Prostate gland (tissue), 2 donors: ENCODE data around the gene RPS6KA1. TPM values are rescaled to one million over a fixed set of nuclear protein-coding genes. Genes with fewer than 3 reads are reported as not detected.

Experiments used
- DNase-seq: peaks from one replicate; pipeline ENCODE4 v3.0.0-alpha.2; 2019; ENCODE audit warnings: low spot score
- H3K27ac ChIP-seq, 2 donors: fragments of 200-600 bp; sonication (generic); 2 replicates each; pipeline ENCODE4 v1.5.1; 2017 to 2019
- H3K27me3 ChIP-seq: fragments of 200-600 bp; sonication (generic); replicated peaks from 2 replicates; pipeline ENCODE4 v1.5.1; 2019; ENCODE audit not compliant: insufficient read depth
- H3K36me3 ChIP-seq, 2 donors: fragments of 200-600 bp; sonication (generic); 1 replicate in 1 of 2; 2 replicates in 1 of 2; pipeline versions ENCODE4 v1.5.1 to v1.8.1; 2017 to 2019
- H3K4me1 ChIP-seq: fragments of 200-600 bp; sonication (generic); replicated peaks from 2 replicates; pipeline ENCODE4 v1.5.1; 2019
- H3K4me3 ChIP-seq, 2 donors: fragments of 200-600 bp; sonication (generic); 2 replicates each; pipeline ENCODE4 v1.5.1; 2017 to 2019
- H3K9me3 ChIP-seq: fragments of 200-600 bp; sonication (generic); 2 replicates; pipeline ENCODE4 v1.5.1; 2017
- POLR2A ChIP-seq: fragments of 450-650 bp; IDR thresholded peaks from one replicate; pipeline ENCODE4 v1.6.1; 2016; ENCODE audit warnings: antibody characterized with exemption, mild to moderate bottlenecking
- POLR2AphosphoS5 ChIP-seq: sonication (generic); formaldehyde crosslinking; IDR thresholded peaks from one replicate; pipeline ENCODE4 v1.6.1; 2017; ENCODE audit warnings: antibody characterized with exemption
- WGBS: methylation state at CpG from one replicate; pipeline ENCODE4 v1.1.5; 2018; 5-methylcytosine and 5-hydroxymethylcytosine counted together
- intact Hi-C: fragments of 100-400 bp; cut with DNase I; formaldehyde crosslinking; loops from one replicate; pipeline ENCODE4 v1.14.2; 2022
- total RNA-seq, 2 donors: library from RNA; depleted of rRNA; stranded (reverse); fragments of >200 nt; gene quantifications; one replicate each; pipeline ENCODE4 v1.1.0, GENCODE V29; 2016
- TF ChIP-seq, protein P1 (sequence below), 4 experiments: fragments of 200-600 bp in 2 of 4; fragments of 450-650 bp in 2 of 4; sonication (generic) in 2 of 4; IDR thresholded peaks; 1 replicate in 3 of 4; 2 replicates in 1 of 4; pipeline ENCODE4 v1.5.1; 2016 to 2019; ENCODE audit warnings: antibody characterized with exemption in 4 of 4, mild to moderate bottlenecking in 2 of 4, moderate library complexity in 2 of 4

RPS6KA1 gene
- total RNA-seq, 2 donors from 2014 or later, result 38.6 to 87.5 TPM

DNA sequence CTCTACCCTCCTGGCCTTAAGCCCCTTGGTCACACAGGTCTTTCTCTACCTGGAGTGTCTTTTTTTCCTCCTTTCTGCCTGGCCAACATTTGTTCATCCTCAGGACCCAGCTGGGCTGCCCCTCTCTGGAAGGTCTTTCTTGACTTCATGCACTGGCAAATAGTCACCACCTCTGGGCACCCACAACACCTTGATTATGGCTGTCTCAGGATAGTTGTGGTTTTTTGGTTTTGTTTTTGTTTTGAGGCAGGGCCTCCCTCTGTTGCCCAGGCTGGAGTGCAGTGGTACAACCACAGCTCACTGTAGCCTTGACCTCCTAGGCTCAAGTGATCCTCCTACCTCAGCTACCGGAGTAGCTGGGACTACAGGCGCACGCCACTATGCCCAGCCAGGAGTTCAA lies 10.8 kb downstream of the RPS6KA1 start:
- H3K36me3 ChIP-seq, result no peaks in the 10 kb centered on the region
- no peaks in the 10 kb centered on the region for H3K4me1 ChIP-seq
- H3K4me3 ChIP-seq, result no peak overlapping the region
- WGBS, result 96% methylated on average over 3 of the region's 3 CpGs
- H3K27me3 ChIP-seq, result no peaks in the 10 kb centered on the region
- H3K9me3 ChIP-seq, result no peaks in the 10 kb centered on the region
- no peak for DNase-seq
- H3K27ac ChIP-seq, result no peak overlapping the region
- TF ChIP-seq POLR2AphosphoS5 (no peak), POLR2A (no peak)
- TF ChIP-seq, protein P1, sequence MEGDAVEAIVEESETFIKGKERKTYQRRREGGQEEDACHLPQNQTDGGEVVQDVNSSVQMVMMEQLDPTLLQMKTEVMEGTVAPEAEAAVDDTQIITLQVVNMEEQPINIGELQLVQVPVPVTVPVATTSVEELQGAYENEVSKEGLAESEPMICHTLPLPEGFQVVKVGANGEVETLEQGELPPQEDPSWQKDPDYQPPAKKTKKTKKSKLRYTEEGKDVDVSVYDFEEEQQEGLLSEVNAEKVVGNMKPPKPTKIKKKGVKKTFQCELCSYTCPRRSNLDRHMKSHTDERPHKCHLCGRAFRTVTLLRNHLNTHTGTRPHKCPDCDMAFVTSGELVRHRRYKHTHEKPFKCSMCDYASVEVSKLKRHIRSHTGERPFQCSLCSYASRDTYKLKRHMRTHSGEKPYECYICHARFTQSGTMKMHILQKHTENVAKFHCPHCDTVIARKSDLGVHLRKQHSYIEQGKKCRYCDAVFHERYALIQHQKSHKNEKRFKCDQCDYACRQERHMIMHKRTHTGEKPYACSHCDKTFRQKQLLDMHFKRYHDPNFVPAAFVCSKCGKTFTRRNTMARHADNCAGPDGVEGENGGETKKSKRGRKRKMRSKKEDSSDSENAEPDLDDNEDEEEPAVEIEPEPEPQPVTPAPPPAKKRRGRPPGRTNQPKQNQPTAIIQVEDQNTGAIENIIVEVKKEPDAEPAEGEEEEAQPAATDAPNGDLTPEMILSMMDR (IDR thresholded peaks at IDR 0.05), result no peak
- intact Hi-C loops, result no loop called here

DNA sequence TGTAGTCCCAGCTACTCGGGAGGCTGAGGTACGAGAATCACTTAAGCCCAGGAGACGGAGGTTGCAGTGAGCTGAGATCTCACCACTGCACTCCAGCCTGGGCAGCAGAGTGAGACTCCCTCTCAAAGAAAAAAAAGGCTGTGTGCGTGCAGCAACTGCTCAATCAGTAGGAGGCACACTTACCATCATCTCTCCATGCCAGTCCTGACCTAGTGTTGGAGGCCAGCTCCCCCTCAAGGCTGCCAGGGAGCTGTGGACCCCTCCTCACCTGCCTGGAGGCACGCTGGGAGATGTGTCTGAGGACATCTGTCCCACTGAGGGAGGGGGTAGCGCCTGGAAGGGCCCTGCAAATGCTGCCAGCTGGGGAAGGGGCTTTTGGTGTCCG lies 11.9 kb downstream of the RPS6KA1 start:
- DNase-seq, result no peak
- H3K4me1 ChIP-seq, result no peaks in the 10 kb centered on the region
- no peak overlapping the region for H3K27ac ChIP-seq
- TF ChIP-seq, protein P1 (IDR thresholded peaks at IDR 0.05), result no peak
- no peak for TF ChIP-seq POLR2A
- no peak for TF ChIP-seq POLR2AphosphoS5
- H3K9me3 ChIP-seq, result no peaks in the 10 kb centered on the region
- no peaks in the 10 kb centered on the region for H3K36me3 ChIP-seq
- intact Hi-C loops, result no loop called here
- 69% methylated on average over 7 of the region's 7 CpGs for WGBS
- H3K27me3 ChIP-seq, result no peaks in the 10 kb centered on the region
- no peak overlapping the region for H3K4me3 ChIP-seq

DNA sequence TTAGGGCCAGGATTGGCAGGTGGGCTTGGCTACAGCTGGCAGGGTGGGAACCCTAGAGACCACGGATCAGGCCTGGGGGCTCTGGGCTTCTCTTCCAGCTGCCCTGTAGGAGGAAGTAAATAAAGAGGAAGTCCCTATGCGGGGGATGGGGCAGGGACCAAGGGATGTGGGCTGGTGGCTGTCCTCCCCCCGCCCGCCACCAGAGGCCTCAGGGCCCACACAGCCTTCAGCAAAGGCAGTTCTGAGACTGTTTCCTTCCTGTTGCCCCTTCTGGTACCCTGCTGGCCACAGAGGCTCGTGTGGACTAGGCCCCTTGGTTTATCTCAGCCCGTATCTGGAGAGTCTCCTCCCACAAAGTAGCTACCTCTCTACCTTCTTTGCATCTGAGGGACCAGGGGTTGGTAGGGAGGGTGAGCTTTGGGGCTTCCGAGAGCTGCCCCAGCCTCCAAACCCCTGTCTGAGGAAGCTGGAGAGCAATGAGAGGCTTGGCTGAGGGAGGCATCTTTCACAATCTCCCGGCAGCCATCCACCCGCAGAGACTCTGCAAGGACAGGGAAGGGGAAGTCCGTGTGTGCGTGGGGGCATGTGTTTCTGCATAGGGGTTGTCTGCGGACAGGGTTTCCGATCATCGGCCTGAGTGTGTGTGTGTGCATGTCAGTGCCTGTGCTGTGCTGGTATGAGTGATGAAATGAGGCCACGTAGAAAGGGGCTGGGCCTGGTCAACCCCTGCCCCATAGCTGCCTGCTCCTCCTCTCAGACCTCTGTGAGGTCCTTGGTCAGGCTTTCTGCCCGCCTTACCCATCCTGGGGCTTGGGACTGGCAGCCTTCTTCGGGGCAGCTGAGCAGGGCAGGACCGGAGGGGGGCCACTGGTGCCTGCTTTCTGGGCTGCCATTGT lies 12.5 kb downstream of the RPS6KA1 start:
- peak overlapping the region in 1 of 2 donors; percentile 25 for H3K27ac ChIP-seq
- 50% methylated on average over 17 of the region's 18 CpGs for WGBS
- no peaks in the 10 kb centered on the region for H3K27me3 ChIP-seq
- TF ChIP-seq POLR2AphosphoS5, result no peak
- peak; percentile 12 for TF ChIP-seq POLR2A
- TF ChIP-seq, protein P1 (IDR thresholded peaks at IDR 0.05), result no peak
- H3K36me3 ChIP-seq, result no peaks in the 10 kb centered on the region
- H3K9me3 ChIP-seq, result no peaks in the 10 kb centered on the region
- H3K4me3 ChIP-seq, result no peak overlapping the region
- no peaks in the 10 kb centered on the region for H3K4me1 ChIP-seq
- intact Hi-C loops, result no loop called here
- peak; percentile 46 for DNase-seq

DNA sequence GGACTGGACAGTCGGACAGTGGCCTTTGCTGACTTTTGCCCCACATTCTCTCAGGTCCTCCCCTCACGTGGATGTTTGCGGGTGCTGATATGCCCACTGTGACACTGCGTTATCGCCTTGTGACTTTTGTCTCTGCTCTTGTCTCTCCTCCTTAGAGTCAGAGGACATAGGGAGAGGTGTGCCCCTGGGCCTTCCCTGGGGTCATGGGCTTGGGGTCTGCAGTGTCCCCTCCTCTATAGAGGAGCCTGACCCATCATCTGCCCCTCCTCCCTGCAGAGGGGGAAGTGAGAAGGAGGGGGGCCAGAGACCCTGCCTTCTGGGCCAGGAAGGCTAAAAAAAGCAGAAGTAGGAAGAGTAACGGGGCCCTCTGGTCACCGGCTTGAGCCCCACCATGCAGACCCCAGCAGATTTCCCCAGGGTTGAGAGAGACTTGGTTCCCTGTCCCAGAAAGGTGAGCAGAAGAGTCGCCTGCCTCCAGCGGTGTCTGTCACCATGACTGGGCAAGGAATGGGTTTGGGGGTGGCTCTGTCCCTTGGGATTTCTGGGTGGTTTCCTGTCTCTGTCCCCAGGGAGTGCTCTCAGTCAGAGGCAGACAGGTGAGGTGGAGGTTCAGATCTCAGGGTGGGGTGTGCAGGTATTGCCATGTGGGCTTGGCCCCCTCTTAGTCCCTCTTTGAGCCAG lies 13.3 kb downstream of the RPS6KA1 start:
- H3K27me3 ChIP-seq, result no peaks in the 10 kb centered on the region
- no peak for TF ChIP-seq POLR2A
- TF ChIP-seq, protein P1 (IDR thresholded peaks at IDR 0.05), result no peak
- TF ChIP-seq POLR2AphosphoS5, result no peak
- WGBS, result 87% methylated on average over 9 of the region's 9 CpGs
- H3K36me3 ChIP-seq, result no peaks in the 10 kb centered on the region
- no peaks in the 10 kb centered on the region for H3K4me1 ChIP-seq
- no peak for DNase-seq
- H3K4me3 ChIP-seq, result peak overlapping the region in 1 of 2 donors; percentile 1
- intact Hi-C loops, result no loop called here
- H3K9me3 ChIP-seq, result no peaks in the 10 kb centered on the region
- peak overlapping the region in 1 of 2 donors; percentile 25 for H3K27ac ChIP-seq
